Heart right ventricle (tissue), 16 donors: Measurements from ENCODE around the gene ATP5F1C. TPM values are rescaled to one million over a fixed set of nuclear protein-coding genes. Genes with fewer than 3 reads are reported as not detected.
A peak's percentile ranks its signal among the peaks of the same experiment; 100 is the strongest.

Source experiments
- ATAC-seq, 8 donors: fragments of 200-7000 bp; cut with Tn5 transposase; one replicate each; pipeline ENCODE4 v1.9.1; 2020; ENCODE audit warnings: mild to moderate bottlenecking in 8 of 8, moderate library complexity in 8 of 8, moderate number of reproducible peaks in 1 of 8
- DNase-seq, 2 donors: peaks; one replicate each; pipeline ENCODE4 v3.0.0-alpha.2; 2020
- H3K27ac ChIP-seq, 10 donors: fragments of 200-600 bp; sonication (generic) in 2 of 10; one replicate each; pipeline versions ENCODE4 v1.5.0 to v1.8.0; 2020 to 2022; ENCODE audit warnings: mild to moderate bottlenecking in 3 of 10
- H3K27me3 ChIP-seq, 7 donors: fragments of 200-600 bp; one replicate each; pipeline ENCODE4 v1.8.0; 2021 to 2022; ENCODE audit warnings: mild to moderate bottlenecking in 2 of 7
- H3K36me3 ChIP-seq, 9 donors: fragments of 200-600 bp; sonication (generic) in 1 of 9; one replicate each; pipeline versions ENCODE4 v1.5.0 to v1.8.0; 2020 to 2022; ENCODE audit warnings: mild to moderate bottlenecking in 2 of 9
- H3K4me1 ChIP-seq, 9 donors: fragments of 200-600 bp; sonication (generic) in 1 of 9; one replicate each; pipeline versions ENCODE4 v1.5.0 to v1.8.0; 2020 to 2022; ENCODE audit warnings: mild to moderate bottlenecking in 4 of 9
- H3K4me3 ChIP-seq, 10 donors: fragments of 200-600 bp; sonication (generic) in 2 of 10; one replicate each; pipeline versions ENCODE4 v1.5.0 to v1.8.0; 2020 to 2022; ENCODE audit warnings: mild to moderate bottlenecking in 7 of 10, moderate library complexity in 2 of 10
- H3K9me3 ChIP-seq, 11 donors: fragments of 200-600 bp in 10 of 11; sonication (generic) in 2 of 11; one replicate each; pipeline versions ENCODE4 v1.5.0 to v1.8.0; 2013 to 2022; ENCODE audit warnings: mild to moderate bottlenecking in 2 of 11, control low read depth in 1 of 11, moderate library complexity in 1 of 11
- CTCF ChIP-seq, 9 donors: fragments of 200-600 bp; sonication (generic) in 2 of 9; IDR thresholded peaks; one replicate each; pipeline versions ENCODE4 v1.5.0 to v1.8.0; 2021 to 2022; ENCODE audit warnings: antibody characterized with exemption in 9 of 9, mild to moderate bottlenecking in 5 of 9, moderate library complexity in 1 of 9
- WGBS, 2 donors: extraction: QIAGEN DNeasy Blood & Tissue Kit; methylation state at CpG; one replicate each; pipeline ENCODE4 v1.1.7; 2013; ENCODE audit warnings: inconsistent platforms in 1 of 2; 5-methylcytosine and 5-hydroxymethylcytosine counted together
- intact Hi-C, 10 donors: fragments of 100-400 bp; cut with DNase I; formaldehyde crosslinking; loops; one replicate each; pipeline versions ENCODE4 v1.11.1 to v1.14.2; 2022
- polyA plus RNA-seq, 2 donors: library from polyadenylated mRNA; stranded (reverse); fragments of 200-250 nt; gene quantifications; one replicate each; pipeline ENCODE4 v1.2.3, GENCODE V29; 2013
- total RNA-seq, 10 donors: library from RNA; stranded (reverse); fragmentation: NEBNext Ultra II Directional in 3 of 10; extraction: Animal tissue kit (Norgen Biotek cat#: 25700) in 3 of 10; gene quantifications; one replicate each; pipeline versions ENCODE4 v1.2.1 to v1.2.4, GENCODE V29; 2021 to 2023
- donor health status: Arrhythmogenic right ventricular cardiomyopathy.
- donor health status: ischemic (EF 13 %, LVEDD 7.1; RV severe dilation, severe dysfunction).
- donor health status: healthy with polysubstance abuse.
- donor health status: DM: no; HTN: yes; CAD: no.
- donor health status: DM: no; HTN: no; CAD: no.
- donor health status: ischemic (EF 25% LVEDD 6.9; RV normal size, moderate dysfunction).
- donor health status: ischemic (EF 25% LVEDD 5.7; RV mildly dilated, moderate dysfunction).
- donor health status: healthy.
- donor health status: DM: yes; HTN: yes; CAD: no.
- donor health status: Ischemic cardiomyopathy.
- donor health status: ischemic (EF 35%, LVEDD 5.7; RV mildly dilated, moderate dysfunction).
- donor health status: nonischemic (EF 11% LVEDD 7.7; RV severe dilation, severe dysfunction).
- donor health status: DM: yes; HTN: yes; CAD: no.
- donor health status: PGD.
- donor health status: ischemic (EF 29% LVEDD 5.4; RV normal size, mild dysfunction).
- donor health status: nonischemic (EF 23%, LVEDD 6.1; RV moderate dilation, normal function).

ATP5F1C gene
- total and polyA plus RNA-seq, 12 donors: 561 to 1,131 (median 770) TPM

- 0% methylated on average over 70 to 77 of the region's 77 CpGs for WGBS, 2 donors
- peak within 1 kb of the TSS; percentile 67 to 100 (median 96) for H3K4me3 ChIP-seq
- intact Hi-C loops: loop anchor here in 2 of 10 donors (1.0 kb wide), 2 partner anchors 30 to 237 kb away; partner anchors contain the start of gene ATP5F1C (in 1 of the 2)
These were observed 30.5 kb downstream of the ATP5F1C start, which contains the start of gene TAF3 for GRCh38 chr10:7818295-7819120. Gene TAF3, plus strand, starts transcription at chr10:7818505. Its CDS starts 205 bp downstream, at chr10:7818710.

GRCh38 chr10:7819121-7819460, 31.1 kb downstream of the ATP5F1C start:
- peak overlapping the region in 8 of 10 donors; percentile 61 to 88 (median 80) for H3K27ac ChIP-seq
- peaks cover 0 to 7% (median 0%) of the 10 kb centered on the region in 7 donors for H3K27me3 ChIP-seq
- no peaks in the 10 kb centered on the region for H3K9me3 ChIP-seq
- H3K4me1 ChIP-seq: peaks cover 0 to 30% (median 22%) of the 10 kb centered on the region in 9 donors
- peak overlapping the region; percentile 67 to 100 (median 96) for H3K4me3 ChIP-seq
- ATAC-seq (peak; percentile 56 to 77 (median 70)), DNase-seq (peak in 1 of 2 donors; percentile 34)
- intact Hi-C loops: no loop called here
- peaks cover 0 to 29% (median 0%) of the 10 kb centered on the region in 9 donors for H3K36me3 ChIP-seq
- peak in 5 of 9 donors; percentile 11 to 51 (median 45) for TF ChIP-seq CTCF (IDR thresholded peaks at IDR 0.05)
- 0 to 1% methylated on average over 17 of the region's 17 CpGs for WGBS, 2 donors

More at GRCh38 chr10:7818295-7819120, 30.5 kb downstream of the ATP5F1C start, which contains the start of gene TAF3:
- Histone ChIP-seq H3K4me1 (peaks cover 0 to 29% (median 22%) of the 10 kb centered on the region in 9 donors), H3K27ac (peak within 1 kb of the TSS in 9 of 10 donors; percentile 61 to 88 (median 83)), H3K27me3 (peaks cover 0 to 7% (median 0%) of the 10 kb centered on the region in 7 donors), H3K36me3 (peaks cover 0 to 29% (median 0%) of the 10 kb centered on the region in 9 donors), H3K9me3 (no peaks in the 10 kb centered on the region)
- DNase-seq (peak; percentile 91 to 92), ATAC-seq (peak; percentile 89 to 95 (median 93))
- no peak for TF ChIP-seq CTCF (IDR thresholded peaks at IDR 0.05)

GRCh38 chr10:7824251-7824650, 36.3 kb downstream of the ATP5F1C start:
- DNase-seq: no peak
- no peaks in the 10 kb centered on the region for H3K9me3 ChIP-seq
- 82 to 84% methylated on average over 3 of the region's 3 CpGs for WGBS, 2 donors
- H3K36me3 ChIP-seq: peaks cover 0 to 69% (median 17%) of the 10 kb centered on the region in 9 donors
- no peak for TF ChIP-seq CTCF (IDR thresholded peaks at IDR 0.05)
- no peaks in the 10 kb centered on the region for H3K27me3 ChIP-seq
- intact Hi-C loops: no loop called here
- peaks cover 0 to 30% (median 16%) of the 10 kb centered on the region in 9 donors for H3K4me1 ChIP-seq
- peak overlapping the region in 1 of 10 donors; percentile 27 for H3K27ac ChIP-seq
- ATAC-seq: no peak
- H3K4me3 ChIP-seq: no peak overlapping the region

GRCh38 chr10:7826971-7827370, 39.0 kb downstream of the ATP5F1C start:
- 57 to 66% methylated on average over 4 of the region's 4 CpGs for WGBS, 2 donors

More at GRCh38 chr10:7826971-7827370, 39.0 kb downstream of the ATP5F1C start:
- intact Hi-C loops: no loop called here
- Histone ChIP-seq H3K9me3 (no peaks in the 10 kb centered on the region), H3K27ac (peak overlapping the region in 1 of 10 donors; percentile 55), H3K27me3 (no peaks in the 10 kb centered on the region), H3K4me3 (no peak overlapping the region), H3K4me1 (peaks cover 0 to 26% (median 10%) of the 10 kb centered on the region in 9 donors), H3K36me3 (peaks cover 0 to 55% (median 17%) of the 10 kb centered on the region in 9 donors)
- peak in 1 of 9 donors; percentile 13 for TF ChIP-seq CTCF (IDR thresholded peaks at IDR 0.05)
- DNase-seq: peak in 1 of 2 donors; percentile 18
- peak in 5 of 8 donors; percentile 65 to 77 (median 71) for ATAC-seq
